AG04449 (cell line): ENCODE measurements around the gene CD151.

Experiments
- CTCF ChIA-PET: fragments of 350-600 bp; formaldehyde crosslinking; extraction: SDS; loops from one replicate; lab custom pipeline; 2021; ENCODE audit warnings: antibody characterized with exemption; lab: Yijun Ruan, JAX
- POLR2A ChIA-PET: fragments of 400-600, 350-600 bp; formaldehyde crosslinking; extraction: SDS; loops from one replicate; lab custom pipeline; 2020; ENCODE audit warnings: antibody characterized with exemption, inconsistent platforms; lab: Yijun Ruan, JAX
- DNase-seq: peaks from one replicate; pipeline ENCODE4 v3.0.0-alpha.2; 2010; ENCODE audit warnings: low read depth, low spot score
- H3K4me3 ChIP-seq: 2 replicates; pipeline ENCODE4 v1.5.1; 2011; ENCODE audit warnings: low read depth, mild to moderate bottlenecking, control low read depth, low read length
- TF ChIP-seq, protein P1 (sequence below): IDR thresholded peaks from one replicate; pipeline ENCODE4 v1.5.1; 2011; ENCODE audit warnings: mild to moderate bottlenecking, moderate library complexity, low read length, control low read depth, inconsistent platforms; ENCODE audit not compliant: insufficient read depth; ENCODE audit errors: missing control alignments

The CD151 gene

DNA sequence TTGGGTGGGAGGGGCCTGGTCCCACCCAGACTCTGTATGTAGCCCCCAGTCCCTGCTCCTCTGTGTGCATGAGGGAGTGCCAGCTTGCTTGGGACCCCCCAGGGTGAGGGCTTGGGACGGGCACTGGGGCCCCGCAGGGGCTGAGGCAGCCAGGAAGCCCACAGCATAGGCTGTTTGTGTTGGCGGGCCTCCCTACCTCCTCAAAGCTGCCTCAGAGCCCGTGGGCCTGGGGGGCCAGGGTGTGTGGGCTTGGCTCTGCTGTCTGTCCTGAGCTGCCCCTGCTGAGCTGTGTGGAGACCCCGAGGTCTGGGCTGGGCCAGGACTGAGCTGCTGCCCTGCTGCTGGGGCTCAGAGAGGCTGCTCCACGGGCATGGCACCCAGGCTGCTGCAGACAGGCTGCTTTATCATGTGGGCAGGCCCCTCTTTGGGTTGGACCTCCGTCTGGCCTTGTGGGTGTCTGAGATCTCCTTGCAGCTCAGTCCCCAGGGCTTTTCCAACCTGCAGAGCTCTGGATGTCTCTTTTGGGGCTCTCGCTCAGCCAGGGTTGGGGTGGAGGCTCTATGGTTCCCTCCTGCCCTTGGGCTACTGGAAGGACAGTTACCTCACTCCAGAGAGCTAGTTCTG lies 13.2 kb downstream of the CD151 start:
- ChIA-PET POLR2A (interaction anchor here (1.0 to 7.7 kb wide), 3 partner anchors 14 to 27 kb away, joined by 3 to 109 read pairs (median 4); partner anchors contain the start of genes CD151 and CRACR2B), CTCF (interaction anchor here (0.7 to 3.5 kb wide), 4 partner anchors 12 to 206 kb away, joined by 3 to 58 read pairs (median 4); partner anchors contain the start of gene PNPLA2)
- TF ChIP-seq, protein P1, sequence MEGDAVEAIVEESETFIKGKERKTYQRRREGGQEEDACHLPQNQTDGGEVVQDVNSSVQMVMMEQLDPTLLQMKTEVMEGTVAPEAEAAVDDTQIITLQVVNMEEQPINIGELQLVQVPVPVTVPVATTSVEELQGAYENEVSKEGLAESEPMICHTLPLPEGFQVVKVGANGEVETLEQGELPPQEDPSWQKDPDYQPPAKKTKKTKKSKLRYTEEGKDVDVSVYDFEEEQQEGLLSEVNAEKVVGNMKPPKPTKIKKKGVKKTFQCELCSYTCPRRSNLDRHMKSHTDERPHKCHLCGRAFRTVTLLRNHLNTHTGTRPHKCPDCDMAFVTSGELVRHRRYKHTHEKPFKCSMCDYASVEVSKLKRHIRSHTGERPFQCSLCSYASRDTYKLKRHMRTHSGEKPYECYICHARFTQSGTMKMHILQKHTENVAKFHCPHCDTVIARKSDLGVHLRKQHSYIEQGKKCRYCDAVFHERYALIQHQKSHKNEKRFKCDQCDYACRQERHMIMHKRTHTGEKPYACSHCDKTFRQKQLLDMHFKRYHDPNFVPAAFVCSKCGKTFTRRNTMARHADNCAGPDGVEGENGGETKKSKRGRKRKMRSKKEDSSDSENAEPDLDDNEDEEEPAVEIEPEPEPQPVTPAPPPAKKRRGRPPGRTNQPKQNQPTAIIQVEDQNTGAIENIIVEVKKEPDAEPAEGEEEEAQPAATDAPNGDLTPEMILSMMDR, result no peak
- H3K4me3 ChIP-seq, result peak overlapping the region; percentile 33
- no peak for DNase-seq

DNA sequence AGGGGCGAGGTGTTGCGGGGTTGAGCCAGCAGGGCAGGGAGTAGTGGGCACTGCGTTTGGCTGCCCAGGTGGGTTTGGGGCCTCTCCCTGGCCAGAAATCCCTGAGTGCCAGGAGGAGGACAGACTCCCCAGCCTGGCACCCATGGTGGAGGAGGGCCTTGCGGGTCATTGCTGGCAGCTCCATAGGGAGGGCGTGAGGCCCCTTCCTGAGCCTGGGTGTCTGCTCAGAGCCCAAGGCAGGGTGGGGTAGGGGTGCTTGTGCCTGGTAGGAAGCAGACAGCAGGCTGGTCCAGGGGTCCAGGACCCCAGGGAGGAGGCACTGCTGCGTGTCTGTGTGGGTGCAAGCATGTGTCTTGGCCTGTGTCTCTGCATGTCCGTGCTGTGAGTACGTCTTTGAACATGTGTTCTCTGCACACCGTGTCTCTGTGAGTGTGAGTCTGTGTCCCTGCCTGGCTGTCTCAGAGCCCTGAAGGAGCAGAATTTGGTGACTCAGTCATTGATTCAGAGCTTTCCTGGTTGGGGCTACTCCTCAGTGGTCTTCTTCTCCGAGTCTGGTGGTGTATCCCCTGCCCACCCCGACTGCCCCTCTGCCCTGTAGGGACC lies 13.8 kb downstream of the CD151 start:
- CTCF ChIA-PET, result interaction anchor here (0.6 to 3.5 kb wide), 8 partner anchors 13 to 728 kb away, joined by 3 to 58 read pairs (median 4); partner anchors contain the start of gene PNPLA2
- TF ChIP-seq, protein P1, result no peak
- H3K4me3 ChIP-seq, result peak overlapping the region; percentile 29
- no peak for DNase-seq
- POLR2A ChIA-PET, result interaction anchor here (1.0 to 7.7 kb wide), 4 partner anchors 15 to 56 kb away, joined by 3 to 109 read pairs (median 4); partner anchors contain the start of genes CD151 and CRACR2B

DNA sequence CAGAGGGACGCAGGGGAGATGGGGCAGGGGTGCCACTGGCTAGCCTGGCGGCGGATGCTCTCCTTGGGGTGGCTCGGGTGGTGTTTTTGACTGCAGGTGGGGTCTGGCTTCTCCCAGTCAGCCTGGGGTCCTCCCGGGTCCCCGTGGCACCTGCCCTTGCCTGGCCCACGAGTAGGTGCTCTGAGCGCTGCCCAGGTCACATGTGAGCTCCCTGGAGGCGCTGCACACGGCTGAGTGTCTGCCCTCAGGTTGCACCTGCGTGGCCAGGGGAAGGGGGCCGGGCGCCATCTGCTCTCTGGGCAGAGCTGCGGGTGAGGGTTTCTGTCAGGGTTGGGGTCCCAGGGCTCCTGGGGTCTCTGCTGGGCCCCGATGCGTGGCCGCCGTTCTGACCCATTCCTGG lies 15.1 kb downstream of the CD151 start:
- no peak overlapping the region for H3K4me3 ChIP-seq
- ChIA-PET CTCF (interaction anchor here (0.6 to 3.5 kb wide), 9 partner anchors 12 to 727 kb away, joined by 3 to 58 read pairs (median 4); no protein-coding TSS in a partner anchor), POLR2A (interaction anchor here (1.0 to 7.7 kb wide), 2 partner anchors 16 to 57 kb away, joined by 3 to 109 read pairs; partner anchors contain the start of genes CD151 and CRACR2B)
- TF ChIP-seq, protein P1, result peak; percentile 2
- DNase-seq, result no peak

DNA sequence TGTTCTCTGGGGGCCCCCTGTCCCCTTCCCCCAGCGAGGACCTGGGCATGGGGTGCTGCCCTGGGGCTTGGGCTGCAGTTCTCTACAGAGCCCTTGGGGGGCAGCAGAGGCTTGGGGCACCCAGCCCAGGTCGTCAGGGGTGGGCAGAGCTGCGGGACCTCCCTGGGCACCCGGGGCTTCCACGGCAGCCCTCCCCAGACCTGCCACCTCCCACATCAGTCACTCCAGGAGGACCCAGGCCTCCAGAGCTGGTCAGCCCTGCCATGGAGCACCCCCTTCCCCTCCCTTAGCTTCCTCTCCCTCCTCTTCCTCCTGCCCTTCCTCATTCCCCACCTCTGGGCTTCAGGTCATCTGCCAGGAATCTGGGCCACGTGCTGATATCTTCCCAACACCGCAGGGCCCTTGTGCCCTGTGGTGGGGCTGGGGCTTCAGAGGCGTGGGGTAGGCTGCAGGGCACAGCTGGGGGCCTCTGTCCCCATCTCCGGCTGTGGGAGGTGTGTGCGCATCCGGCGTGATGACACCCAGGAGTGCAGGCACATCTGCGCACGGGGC lies 15.7 kb downstream of the CD151 start:
- ChIA-PET CTCF (interaction anchor here (0.5 to 3.5 kb wide), 11 partner anchors 11 to 726 kb away, joined by 3 to 58 read pairs (median 4); no protein-coding TSS in a partner anchor), POLR2A (interaction anchor here (7.7 kb wide), 1 partner anchor 17 kb away, joined by 109 read pairs; the partner anchor contains the start of genes CD151 and CRACR2B)
- no peak for DNase-seq
- TF ChIP-seq, protein P1, result peak; percentile 94
- no peak overlapping the region for H3K4me3 ChIP-seq

DNA sequence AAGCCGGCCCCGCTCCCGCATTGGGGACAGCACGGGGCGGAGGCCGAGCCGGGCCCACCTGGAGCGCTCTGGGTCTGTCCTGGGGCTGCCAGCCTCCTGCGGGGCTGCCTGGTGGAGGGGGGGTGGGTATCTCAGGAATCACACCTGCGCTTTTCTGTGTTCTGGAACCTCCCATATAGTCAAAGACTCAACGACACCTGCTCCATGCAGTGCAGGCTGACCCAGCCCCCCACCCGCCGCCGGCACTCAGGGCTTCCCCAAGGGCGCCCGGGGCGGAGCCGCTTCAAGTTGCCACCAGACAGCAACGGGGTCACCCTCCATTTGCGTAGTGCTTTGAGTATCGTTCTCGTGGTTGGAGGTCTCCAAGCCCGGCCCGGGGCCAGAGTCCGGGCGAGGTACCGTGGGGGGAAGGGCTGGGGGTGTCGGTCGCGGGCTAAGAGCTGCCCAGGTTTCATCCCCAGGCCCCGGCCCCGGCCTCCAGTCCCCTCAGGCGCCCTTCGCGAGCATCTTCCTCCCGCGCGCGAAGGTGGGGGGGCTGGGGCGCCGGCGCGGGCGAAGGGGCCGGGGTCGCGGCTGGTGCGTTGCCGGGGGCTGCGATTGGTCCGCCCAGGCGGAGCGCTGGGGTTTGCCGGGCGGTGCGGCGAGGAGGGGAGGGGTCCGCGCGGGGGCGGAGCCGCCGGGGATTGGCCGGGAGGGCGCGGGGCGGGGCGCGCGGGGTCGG lies 16.5 kb downstream of the CD151 start:
- peak overlapping the region; percentile 48 for H3K4me3 ChIP-seq
- no peak for DNase-seq
- CTCF ChIA-PET, result interaction anchor here (0.7 to 3.5 kb wide), 9 partner anchors 10 to 726 kb away, joined by 3 to 58 read pairs (median 4); no protein-coding TSS in a partner anchor
- POLR2A ChIA-PET, result interaction anchor here (0.6 kb wide), 1 partner anchor 26 kb away, joined by 3 read pairs; no protein-coding TSS in a partner anchor
- TF ChIP-seq, protein P1, result no peak
